Measurements from ENCODE around the gene MRPS27.

DNA sequence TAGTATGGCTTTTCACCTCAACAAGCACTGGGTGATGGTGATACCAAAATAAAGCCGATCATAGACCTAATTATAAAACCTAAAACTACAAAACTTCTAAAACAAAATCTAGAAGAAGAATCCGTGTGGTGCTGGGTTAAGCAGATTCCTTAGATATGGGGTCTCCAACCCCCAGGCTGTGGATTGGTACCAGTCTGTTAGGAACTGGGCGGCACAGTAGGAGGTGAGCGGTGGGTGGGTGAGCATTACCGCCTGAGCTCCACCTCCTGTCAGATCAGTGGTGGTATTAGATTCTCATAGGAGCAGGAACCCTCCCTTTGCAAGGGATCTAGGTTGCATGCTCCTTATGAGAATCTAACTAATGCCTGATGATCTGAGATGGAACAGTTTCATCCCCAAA lies 33.2 kb downstream of the MRPS27 start:
- TF ChIP-seq, protein P1, sequence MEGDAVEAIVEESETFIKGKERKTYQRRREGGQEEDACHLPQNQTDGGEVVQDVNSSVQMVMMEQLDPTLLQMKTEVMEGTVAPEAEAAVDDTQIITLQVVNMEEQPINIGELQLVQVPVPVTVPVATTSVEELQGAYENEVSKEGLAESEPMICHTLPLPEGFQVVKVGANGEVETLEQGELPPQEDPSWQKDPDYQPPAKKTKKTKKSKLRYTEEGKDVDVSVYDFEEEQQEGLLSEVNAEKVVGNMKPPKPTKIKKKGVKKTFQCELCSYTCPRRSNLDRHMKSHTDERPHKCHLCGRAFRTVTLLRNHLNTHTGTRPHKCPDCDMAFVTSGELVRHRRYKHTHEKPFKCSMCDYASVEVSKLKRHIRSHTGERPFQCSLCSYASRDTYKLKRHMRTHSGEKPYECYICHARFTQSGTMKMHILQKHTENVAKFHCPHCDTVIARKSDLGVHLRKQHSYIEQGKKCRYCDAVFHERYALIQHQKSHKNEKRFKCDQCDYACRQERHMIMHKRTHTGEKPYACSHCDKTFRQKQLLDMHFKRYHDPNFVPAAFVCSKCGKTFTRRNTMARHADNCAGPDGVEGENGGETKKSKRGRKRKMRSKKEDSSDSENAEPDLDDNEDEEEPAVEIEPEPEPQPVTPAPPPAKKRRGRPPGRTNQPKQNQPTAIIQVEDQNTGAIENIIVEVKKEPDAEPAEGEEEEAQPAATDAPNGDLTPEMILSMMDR (IDR thresholded peaks at IDR 0.05): no peak
- TF ChIP-seq POLR2A (IDR thresholded peaks at IDR 0.05): no peak

All from Peyer's patch (tissue), 4 donors.